Subcutaneous adipose tissue (tissue), 4 donors: Measurements from ENCODE around the gene PTCSC3. TPM values are rescaled to one million over a fixed set of nuclear protein-coding genes. Genes with fewer than 3 reads are reported as not detected.

Experiments used
- total RNA-seq, 4 donors: library from RNA; depleted of rRNA; stranded (reverse); fragments of >200 nt; gene quantifications; one replicate each; pipeline ENCODE4 v1.1.0, GENCODE V29; 2016
- TF ChIP-seq, protein P1 (sequence below): fragments of 450-650 bp; IDR thresholded peaks from one replicate; pipeline ENCODE4 v1.5.1; 2016; ENCODE audit warnings: low read depth, mild to moderate bottlenecking, control low read depth, antibody characterized with exemption, moderate library complexity

Gene PTCSC3
- total RNA-seq, 4 donors from 2014 or later, result not detected

DNA sequence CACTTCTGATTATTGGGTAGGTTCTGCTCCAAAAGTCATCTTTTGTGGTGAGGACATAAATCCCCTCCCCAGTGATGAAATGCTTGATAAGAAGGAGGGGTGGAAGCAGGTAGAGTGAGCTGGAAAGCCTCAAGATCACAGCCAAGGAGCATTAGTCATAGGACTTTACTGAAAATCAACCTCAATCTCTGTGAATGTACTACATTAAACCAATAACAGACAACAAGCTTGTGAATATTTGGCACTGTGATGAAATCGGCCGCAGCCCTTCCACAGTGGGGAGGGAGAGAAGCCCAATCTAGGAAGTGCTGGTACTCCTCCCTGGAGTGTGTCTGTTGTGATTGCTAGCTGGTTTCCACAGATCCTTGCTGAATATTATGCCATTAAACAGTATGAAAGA lies 41.2 kb upstream of the PTCSC3 start:
- TF ChIP-seq, protein P1, sequence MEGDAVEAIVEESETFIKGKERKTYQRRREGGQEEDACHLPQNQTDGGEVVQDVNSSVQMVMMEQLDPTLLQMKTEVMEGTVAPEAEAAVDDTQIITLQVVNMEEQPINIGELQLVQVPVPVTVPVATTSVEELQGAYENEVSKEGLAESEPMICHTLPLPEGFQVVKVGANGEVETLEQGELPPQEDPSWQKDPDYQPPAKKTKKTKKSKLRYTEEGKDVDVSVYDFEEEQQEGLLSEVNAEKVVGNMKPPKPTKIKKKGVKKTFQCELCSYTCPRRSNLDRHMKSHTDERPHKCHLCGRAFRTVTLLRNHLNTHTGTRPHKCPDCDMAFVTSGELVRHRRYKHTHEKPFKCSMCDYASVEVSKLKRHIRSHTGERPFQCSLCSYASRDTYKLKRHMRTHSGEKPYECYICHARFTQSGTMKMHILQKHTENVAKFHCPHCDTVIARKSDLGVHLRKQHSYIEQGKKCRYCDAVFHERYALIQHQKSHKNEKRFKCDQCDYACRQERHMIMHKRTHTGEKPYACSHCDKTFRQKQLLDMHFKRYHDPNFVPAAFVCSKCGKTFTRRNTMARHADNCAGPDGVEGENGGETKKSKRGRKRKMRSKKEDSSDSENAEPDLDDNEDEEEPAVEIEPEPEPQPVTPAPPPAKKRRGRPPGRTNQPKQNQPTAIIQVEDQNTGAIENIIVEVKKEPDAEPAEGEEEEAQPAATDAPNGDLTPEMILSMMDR, result no peak

- TF ChIP-seq, protein P1, result no peak
Measured at GRCh38 chr14:36217027-36217426, 40.5 kb upstream of the PTCSC3 start.

- TF ChIP-seq, protein P1, result no peak
Measured at GRCh38 chr14:36215217-36215598, 38.7 kb upstream of the PTCSC3 start.

- TF ChIP-seq, protein P1, result no peak
Measured at GRCh38 chr14:36214476-36215216, 38.1 kb upstream of the PTCSC3 start.

GRCh38 chr14:36212987-36213386 lies 36.5 kb upstream of the PTCSC3 start:
- TF ChIP-seq, protein P1, result no peak

DNA sequence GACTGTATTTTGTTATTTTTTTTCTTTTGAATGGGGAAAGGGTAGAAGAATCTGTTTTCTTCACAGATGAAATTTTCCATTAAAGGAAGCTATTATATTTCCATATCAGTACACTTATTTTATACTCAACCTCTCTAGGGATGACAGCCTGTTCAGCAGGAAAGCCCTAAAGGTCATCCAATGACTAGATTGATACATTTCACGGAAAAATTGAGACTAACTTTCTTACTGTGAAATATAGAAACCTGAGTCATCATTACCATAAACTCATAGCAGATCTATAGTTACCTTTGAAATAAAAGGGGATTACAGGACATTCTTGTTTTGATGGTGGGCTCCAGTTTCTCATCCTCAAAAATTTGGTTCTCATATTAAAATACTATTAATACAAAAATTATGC lies 36.1 kb upstream of the PTCSC3 start:
- TF ChIP-seq, protein P1, result no peak

- TF ChIP-seq, protein P1, result no peak
Measured at GRCh38 chr14:36208690-36209278, 32.3 kb upstream of the PTCSC3 start.
